HepG2 (cell line): ENCODE measurements around the gene PSIP1. TPM values are rescaled to one million over a fixed set of nuclear protein-coding genes. Genes with fewer than 3 reads are reported as not detected.

Experiments
- ATF7-NPFF ChIP-seq: sonication (generic); formaldehyde crosslinking; IDR thresholded peaks from 2 replicates; pipeline ENCODE4 v1.8.1; 2023; ENCODE audit warnings: mild to moderate bottlenecking, low read depth, missing genetic modification reagents, moderate library complexity
- BRCA1 ChIP-seq: sonication (generic); formaldehyde crosslinking; IDR thresholded peaks from 2 replicates; pipeline ENCODE4 v1.4.0; 2020; ENCODE audit warnings: missing genetic modification reagents
- DNMT3B ChIP-seq: conservative IDR thresholded peaks from 2 replicates; pipeline ENCODE4 v1.6.1; 2016; ENCODE audit warnings: missing biosample characterization, control low read depth
- E2F1 ChIP-seq: sonication (generic); formaldehyde crosslinking; IDR thresholded peaks from 2 replicates; pipeline ENCODE4 v1.5.0; 2020; ENCODE audit warnings: missing genetic modification reagents
- ELF4 ChIP-seq: sonication (generic); formaldehyde crosslinking; IDR thresholded peaks from 2 replicates; pipeline ENCODE4 v1.5.0; 2020; ENCODE audit warnings: missing genetic modification reagents, mild to moderate bottlenecking, moderate library complexity, borderline replicate concordance
- ELK4 ChIP-seq: sonication (generic); formaldehyde crosslinking; IDR thresholded peaks from 2 replicates; pipeline ENCODE4 v1.9.0; 2021; ENCODE audit warnings: missing genetic modification reagents, borderline replicate concordance
- ERF ChIP-seq: IDR thresholded peaks from 2 replicates; pipeline ENCODE4 v1.6.1; 2018; ENCODE audit warnings: missing biosample characterization, missing genetic modification reagents
- GATAD1 ChIP-seq: IDR thresholded peaks from 2 replicates; pipeline ENCODE4 v1.6.1; 2016; ENCODE audit warnings: missing genetic modification reagents, missing compliant biosample characterization
- NR2F6 ChIP-seq, 2 experiments: IDR thresholded peaks; 2 replicates each; pipeline ENCODE4 v1.6.1; 2016; ENCODE audit warnings: antibody characterized with exemption in 1 of 2, mild to moderate bottlenecking in 1 of 2
- POLR2AphosphoS5 ChIP-seq: IDR thresholded peaks from 2 replicates; pipeline ENCODE4 v1.6.1; 2012; ENCODE audit warnings: low read depth, low read length
- PPARG ChIP-seq: conservative IDR thresholded peaks from 2 replicates; pipeline ENCODE4 v1.6.1; 2016; ENCODE audit warnings: missing biosample characterization, missing genetic modification reagents
- RNF2 ChIP-seq: fragments of 450-650 bp; conservative IDR thresholded peaks from 2 replicates; pipeline ENCODE4 v1.6.1; 2016; ENCODE audit warnings: low read depth
- TEAD3 ChIP-seq: optimal IDR thresholded peaks from 2 replicates; pipeline ENCODE3; 2016; ENCODE audit warnings: borderline replicate concordance
- ZNF121 ChIP-seq: sonication (generic); formaldehyde crosslinking; IDR thresholded peaks from 2 replicates; pipeline ENCODE4 v1.5.0; 2020; ENCODE audit warnings: mild to moderate bottlenecking, missing genetic modification reagents
- ZNF674 ChIP-seq: sonication (generic); formaldehyde crosslinking; IDR thresholded peaks from 2 replicates; pipeline ENCODE4 v1.5.0; 2020; ENCODE audit warnings: low read depth, mild to moderate bottlenecking, missing genetic modification reagents
- polyA plus RNA-seq, 8 experiments: library from polyadenylated mRNA; depleted of rRNA in 3 of 8; stranded (reverse) in 7 of 8; unstranded in 1 of 8; fragments of >200 nt; fragmentation: Illumina TruSeq in 4 of 8; extraction: Trizol in 4 of 8; gene quantifications; 2 replicates each; pipeline versions ENCODE4 v1.2.1 to v1.2.3, GENCODE V29; 2011 to 2016; ENCODE audit warnings: low read depth in 4 of 8, missing spikeins in 1 of 8, mixed read lengths in 1 of 8; ENCODE audit not compliant: insufficient read depth in 1 of 8
- total RNA-seq, 5 experiments: library from RNA; depleted of rRNA; stranded (reverse); fragments of >200 nt; fragmentation: Illumina TruSeq; extraction: Trizol; gene quantifications; 2 replicates each; pipeline ENCODE4 v1.2.3, GENCODE V29; 2016; ENCODE audit warnings: low read depth in 1 of 5
- TF ChIP-seq, protein P1 (sequence below): sonication (generic); formaldehyde crosslinking; IDR thresholded peaks from 2 replicates; pipeline ENCODE4 v1.5.0; 2020; ENCODE audit warnings: mild to moderate bottlenecking, missing genetic modification reagents
- TF ChIP-seq, protein P2 (sequence below): sonication (generic); formaldehyde crosslinking; IDR thresholded peaks from 2 replicates; pipeline ENCODE4 v1.9.0; 2021; ENCODE audit warnings: mild to moderate bottlenecking, missing genetic modification reagents

PSIP1 gene
- total and polyA plus RNA-seq, 2 of the 13 experiments (the other 11 are each of a cell fraction or from before 2014, with no cell fraction given), result 12.6 to 46.4 TPM

DNA sequence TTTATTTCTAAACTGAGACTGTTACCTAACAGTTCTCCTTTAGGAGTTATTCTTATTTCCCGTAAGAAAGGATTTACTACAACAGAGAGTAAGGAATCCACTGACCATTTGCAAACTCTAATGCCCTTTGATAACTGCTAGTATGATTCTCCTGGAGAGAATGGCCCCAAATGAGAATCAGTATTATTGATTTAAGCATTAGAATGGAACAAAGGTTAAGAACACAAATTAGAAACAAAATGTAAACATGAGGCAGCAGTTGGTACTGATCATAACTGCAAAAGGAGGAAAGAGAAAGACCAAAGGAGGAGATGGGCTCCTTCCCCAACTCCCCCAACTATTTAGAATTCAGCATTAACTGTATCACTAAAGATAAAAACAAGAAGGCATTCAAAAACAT lies 30.7 kb downstream of the PSIP1 start (continued):
- no peak for TF ChIP-seq DNMT3B (CRISPR knock-in tag)
- no peak for TF ChIP-seq ATF7-NPFF (CRISPR knock-in tag)
- no peak for TF ChIP-seq RNF2
- TF ChIP-seq GATAD1 (CRISPR knock-in tag), result no peak
- TF ChIP-seq, protein P1, sequence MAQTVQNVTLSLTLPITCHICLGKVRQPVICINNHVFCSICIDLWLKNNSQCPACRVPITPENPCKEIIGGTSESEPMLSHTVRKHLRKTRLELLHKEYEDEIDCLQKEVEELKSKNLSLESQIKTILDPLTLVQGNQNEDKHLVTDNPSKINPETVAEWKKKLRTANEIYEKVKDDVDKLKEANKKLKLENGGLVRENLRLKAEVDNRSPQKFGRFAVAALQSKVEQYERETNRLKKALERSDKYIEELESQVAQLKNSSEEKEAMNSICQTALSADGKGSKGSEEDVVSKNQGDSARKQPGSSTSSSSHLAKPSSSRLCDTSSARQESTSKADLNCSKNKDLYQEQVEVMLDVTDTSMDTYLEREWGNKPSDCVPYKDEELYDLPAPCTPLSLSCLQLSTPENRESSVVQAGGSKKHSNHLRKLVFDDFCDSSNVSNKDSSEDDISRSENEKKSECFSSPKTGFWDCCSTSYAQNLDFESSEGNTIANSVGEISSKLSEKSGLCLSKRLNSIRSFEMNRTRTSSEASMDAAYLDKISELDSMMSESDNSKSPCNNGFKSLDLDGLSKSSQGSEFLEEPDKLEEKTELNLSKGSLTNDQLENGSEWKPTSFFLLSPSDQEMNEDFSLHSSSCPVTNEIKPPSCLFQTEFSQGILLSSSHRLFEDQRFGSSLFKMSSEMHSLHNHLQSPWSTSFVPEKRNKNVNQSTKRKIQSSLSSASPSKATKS, result no peak
- no peak for TF ChIP-seq BRCA1
- TF ChIP-seq TEAD3, result no peak
- TF ChIP-seq E2F1, result no peak
- TF ChIP-seq ZNF674 (CRISPR knock-in tag), result no peak
- 0 out of 2 replicates have a peak, but pooled peaks have one; percentile 15 for TF ChIP-seq NR2F6 (IDR thresholded peaks at IDR 0.05)
- TF ChIP-seq NR2F6 (CRISPR knock-in tag; IDR thresholded peaks at IDR 0.05), result no peak
- no peak for TF ChIP-seq ELF4
- TF ChIP-seq ELK4 (CRISPR knock-in tag), result no peak
- no peak for TF ChIP-seq POLR2AphosphoS5
- no peak for TF ChIP-seq ERF (CRISPR knock-in tag)
- no peak for TF ChIP-seq ZNF121 (CRISPR knock-in tag)
- peak; percentile 64; the same call in 1 of the 2 replicates for TF ChIP-seq PPARG
- TF ChIP-seq, protein P2, sequence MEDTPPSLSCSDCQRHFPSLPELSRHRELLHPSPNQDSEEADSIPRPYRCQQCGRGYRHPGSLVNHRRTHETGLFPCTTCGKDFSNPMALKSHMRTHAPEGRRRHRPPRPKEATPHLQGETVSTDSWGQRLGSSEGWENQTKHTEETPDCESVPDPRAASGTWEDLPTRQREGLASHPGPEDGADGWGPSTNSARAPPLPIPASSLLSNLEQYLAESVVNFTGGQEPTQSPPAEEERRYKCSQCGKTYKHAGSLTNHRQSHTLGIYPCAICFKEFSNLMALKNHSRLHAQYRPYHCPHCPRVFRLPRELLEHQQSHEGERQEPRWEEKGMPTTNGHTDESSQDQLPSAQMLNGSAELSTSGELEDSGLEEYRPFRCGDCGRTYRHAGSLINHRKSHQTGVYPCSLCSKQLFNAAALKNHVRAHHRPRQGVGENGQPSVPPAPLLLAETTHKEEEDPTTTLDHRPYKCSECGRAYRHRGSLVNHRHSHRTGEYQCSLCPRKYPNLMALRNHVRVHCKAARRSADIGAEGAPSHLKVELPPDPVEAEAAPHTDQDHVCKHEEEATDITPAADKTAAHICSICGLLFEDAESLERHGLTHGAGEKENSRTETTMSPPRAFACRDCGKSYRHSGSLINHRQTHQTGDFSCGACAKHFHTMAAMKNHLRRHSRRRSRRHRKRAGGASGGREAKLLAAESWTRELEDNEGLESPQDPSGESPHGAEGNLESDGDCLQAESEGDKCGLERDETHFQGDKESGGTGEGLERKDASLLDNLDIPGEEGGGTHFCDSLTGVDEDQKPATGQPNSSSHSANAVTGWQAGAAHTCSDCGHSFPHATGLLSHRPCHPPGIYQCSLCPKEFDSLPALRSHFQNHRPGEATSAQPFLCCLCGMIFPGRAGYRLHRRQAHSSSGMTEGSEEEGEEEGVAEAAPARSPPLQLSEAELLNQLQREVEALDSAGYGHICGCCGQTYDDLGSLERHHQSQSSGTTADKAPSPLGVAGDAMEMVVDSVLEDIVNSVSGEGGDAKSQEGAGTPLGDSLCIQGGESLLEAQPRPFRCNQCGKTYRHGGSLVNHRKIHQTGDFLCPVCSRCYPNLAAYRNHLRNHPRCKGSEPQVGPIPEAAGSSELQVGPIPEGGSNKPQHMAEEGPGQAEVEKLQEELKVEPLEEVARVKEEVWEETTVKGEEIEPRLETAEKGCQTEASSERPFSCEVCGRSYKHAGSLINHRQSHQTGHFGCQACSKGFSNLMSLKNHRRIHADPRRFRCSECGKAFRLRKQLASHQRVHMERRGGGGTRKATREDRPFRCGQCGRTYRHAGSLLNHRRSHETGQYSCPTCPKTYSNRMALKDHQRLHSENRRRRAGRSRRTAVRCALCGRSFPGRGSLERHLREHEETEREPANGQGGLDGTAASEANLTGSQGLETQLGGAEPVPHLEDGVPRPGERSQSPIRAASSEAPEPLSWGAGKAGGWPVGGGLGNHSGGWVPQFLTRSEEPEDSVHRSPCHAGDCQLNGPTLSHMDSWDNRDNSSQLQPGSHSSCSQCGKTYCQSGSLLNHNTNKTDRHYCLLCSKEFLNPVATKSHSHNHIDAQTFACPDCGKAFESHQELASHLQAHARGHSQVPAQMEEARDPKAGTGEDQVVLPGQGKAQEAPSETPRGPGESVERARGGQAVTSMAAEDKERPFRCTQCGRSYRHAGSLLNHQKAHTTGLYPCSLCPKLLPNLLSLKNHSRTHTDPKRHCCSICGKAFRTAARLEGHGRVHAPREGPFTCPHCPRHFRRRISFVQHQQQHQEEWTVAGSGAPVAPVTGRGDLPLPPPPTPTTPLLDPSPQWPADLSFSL, result no peak
